ENCODE results near the gene TRIM54.
"Not testable (repeated sequence)": the region's sequence is repeated elsewhere in the genome, so short reads cannot be mapped to it uniquely, and the experiment has no call there.

The TRIM54 gene

DNA sequence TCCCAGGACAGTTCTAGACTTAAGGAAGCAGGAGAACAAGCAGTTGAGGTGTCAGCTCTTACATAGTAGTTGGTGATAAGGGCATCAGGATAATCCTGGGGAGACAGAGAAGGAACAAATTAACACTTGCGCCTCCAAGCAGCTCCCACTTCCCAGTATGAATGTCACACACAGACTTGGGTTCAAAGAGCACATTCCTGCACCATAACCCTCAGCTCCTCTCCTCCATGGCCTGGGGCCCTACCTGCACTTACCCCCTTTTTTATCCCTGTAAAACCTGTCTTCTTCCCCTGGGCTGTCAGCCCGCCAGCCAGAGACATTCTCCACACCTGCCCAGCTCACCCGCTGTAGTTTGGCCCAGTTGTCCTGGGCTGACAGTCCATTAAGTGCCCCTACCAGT is 29.9 kb downstream of the TRIM54 start:
- no peak for TF ChIP-seq JUND (IDR thresholded peaks at IDR 0.05; ENCODE audit: low read depth)
- DNase-seq (ENCODE audit: low read depth in 1 of 2, low spot score in 1 of 2): no peak
- in situ Hi-C loops (cut with HindIII; ENCODE audit: low pct_unique_long_range_greater_than_20kb, low sequenced_read_pairs): no loop called here

DNA sequence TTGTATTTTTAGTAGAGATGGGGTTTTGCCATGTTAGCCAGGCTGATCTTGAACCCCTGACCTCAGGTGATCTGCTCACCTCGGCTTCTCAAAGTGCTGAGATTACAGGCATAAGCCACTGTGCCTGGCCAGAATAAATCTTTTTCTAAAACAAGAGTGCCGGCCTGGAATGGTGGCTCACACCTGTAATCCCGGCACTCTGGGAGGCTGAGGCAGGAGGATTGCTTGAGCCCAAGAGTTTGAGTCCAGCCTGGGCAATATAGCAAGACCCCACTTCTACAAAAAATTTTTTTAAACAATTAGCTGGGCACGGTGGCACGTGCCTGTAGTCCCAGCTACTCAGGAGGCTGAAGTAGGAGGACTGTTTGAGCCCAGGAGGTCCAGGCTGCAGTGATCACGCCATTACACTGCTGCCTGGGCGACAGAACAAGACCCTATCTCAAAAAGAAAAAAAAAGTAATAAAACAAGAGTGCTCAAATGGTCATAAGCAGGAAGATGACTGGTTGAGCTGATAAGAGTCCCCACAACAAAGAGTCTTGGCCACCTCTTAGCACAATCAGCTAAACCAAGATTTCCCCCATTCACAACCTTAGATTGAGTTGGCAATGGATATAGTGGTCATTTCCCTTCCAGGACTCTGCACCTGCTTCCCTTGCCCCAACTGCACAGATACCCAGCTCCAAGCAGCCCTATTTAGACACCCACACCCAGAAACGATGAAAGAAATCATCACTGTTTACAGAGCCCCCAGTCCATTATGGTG is 31.8 kb downstream of the TRIM54 start:
- TF ChIP-seq JUND (IDR thresholded peaks at IDR 0.05; ENCODE audit: low read depth): no peak
- no peak for DNase-seq (ENCODE audit: low read depth in 1 of 2, low spot score in 1 of 2)
- in situ Hi-C loops (cut with HindIII; ENCODE audit: low pct_unique_long_range_greater_than_20kb, low sequenced_read_pairs): no loop called here

DNA sequence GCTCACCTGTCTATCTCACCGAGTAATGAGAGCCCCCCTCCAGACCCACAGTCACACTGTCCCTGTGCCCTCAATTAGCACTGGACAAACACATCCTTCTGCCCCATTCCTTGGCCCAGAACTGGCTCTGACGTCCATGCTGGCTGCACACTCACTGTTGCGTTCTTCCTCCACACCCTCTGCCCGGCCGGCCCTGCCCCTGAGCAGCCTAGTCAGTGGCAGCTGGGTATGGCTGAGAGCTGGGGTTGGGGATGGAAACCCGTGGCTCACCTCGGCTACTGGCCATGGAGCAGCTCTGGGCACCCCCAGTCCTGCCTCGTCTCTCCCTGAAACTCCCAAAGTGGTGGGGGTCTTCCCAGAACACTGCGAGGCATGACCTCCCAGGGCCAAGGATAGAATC is 32.5 kb downstream of the TRIM54 start:
- in situ Hi-C loops (cut with HindIII; ENCODE audit: low pct_unique_long_range_greater_than_20kb, low sequenced_read_pairs): no loop called here
- TF ChIP-seq JUND (IDR thresholded peaks at IDR 0.05; ENCODE audit: low read depth): no peak
- DNase-seq (ENCODE audit: low read depth in 1 of 2, low spot score in 1 of 2): no peak

DNA sequence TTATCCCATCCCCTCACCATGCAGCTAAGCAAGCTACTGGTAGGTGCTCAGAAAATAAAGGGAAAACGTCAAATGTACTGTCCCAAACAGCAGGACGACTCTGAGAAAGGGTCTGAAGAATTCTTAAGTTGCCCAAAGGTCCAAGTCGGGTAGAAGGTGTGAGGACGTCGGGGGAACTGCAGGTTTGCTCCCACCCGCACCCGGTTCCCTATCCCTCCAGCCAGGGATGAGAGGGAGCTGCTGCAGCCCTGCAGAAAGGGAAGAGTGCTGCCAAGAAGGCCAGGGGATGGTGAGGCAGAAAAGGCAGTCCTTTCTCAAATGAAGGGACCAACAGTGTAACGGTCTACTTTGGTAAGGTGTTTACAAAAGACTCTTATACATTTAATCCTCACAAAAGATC is 32.9 kb downstream of the TRIM54 start:
- in situ Hi-C loops (cut with HindIII; ENCODE audit: low pct_unique_long_range_greater_than_20kb, low sequenced_read_pairs): no loop called here
- no peak for TF ChIP-seq JUND (IDR thresholded peaks at IDR 0.05; ENCODE audit: low read depth)
- no peak for DNase-seq (ENCODE audit: low read depth in 1 of 2, low spot score in 1 of 2)

DNA sequence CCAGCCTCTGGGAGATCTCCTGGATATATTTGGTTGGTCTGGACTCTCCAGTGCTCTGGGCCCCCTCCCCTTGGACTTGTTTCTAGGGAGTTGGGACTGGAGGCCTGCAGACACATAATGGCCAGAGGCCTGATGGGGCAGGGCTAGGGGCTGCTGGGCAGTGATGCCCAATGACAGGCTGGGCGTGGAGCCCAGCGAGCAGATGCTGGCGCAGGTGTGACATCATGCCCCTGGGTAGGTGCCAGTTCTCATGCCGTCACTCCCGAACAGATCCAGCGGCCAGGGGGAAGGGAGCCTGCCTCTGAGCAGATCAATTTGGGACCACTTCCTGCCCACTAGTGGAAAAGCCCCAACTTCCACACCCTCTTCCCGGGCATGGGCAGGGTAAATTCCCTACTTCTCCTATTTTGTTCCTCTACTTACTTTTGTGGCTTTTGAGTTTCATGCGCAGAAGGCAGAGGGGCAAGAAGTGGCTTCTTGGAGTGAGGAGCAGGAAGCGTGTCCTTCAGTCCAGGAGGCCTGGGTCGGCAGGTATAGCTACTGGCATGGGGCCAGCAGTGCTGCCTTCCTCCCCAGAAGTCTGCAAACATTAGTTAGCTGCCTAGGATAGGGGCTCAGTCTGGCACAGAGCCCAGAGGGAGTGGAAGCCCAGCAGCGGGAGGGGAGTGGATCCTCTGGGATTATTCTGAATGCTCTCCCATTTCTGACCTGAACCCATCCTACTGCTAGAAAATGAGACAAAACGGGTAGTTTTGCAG is 34.6 kb downstream of the TRIM54 start:
- TF ChIP-seq JUND (IDR thresholded peaks at IDR 0.05; ENCODE audit: low read depth): no peak
- no peak for DNase-seq (ENCODE audit: low read depth in 1 of 2, low spot score in 1 of 2)
- in situ Hi-C loops (cut with HindIII; ENCODE audit: low pct_unique_long_range_greater_than_20kb, low sequenced_read_pairs): no loop called here

DNA sequence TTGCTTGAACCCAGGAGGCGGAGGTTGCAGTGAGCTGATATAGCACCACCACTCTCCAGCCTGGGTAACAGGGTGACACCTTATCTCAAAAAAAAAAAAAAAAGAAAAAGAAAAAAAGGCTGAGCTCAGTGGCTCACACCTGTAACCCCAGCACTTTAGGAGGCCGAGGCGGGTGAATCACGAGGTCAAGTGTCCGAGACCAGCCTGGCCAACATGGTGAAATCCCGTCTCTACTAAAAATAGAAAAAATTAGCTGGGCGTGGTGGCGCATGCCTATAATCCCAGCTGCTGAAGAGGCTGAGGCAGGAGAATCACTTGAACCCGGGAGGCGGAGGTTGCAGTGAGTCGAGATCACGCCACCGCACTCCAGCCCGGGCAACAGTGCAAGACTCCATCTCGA is 37.6 kb downstream of the TRIM54 start:
- in situ Hi-C loops (cut with HindIII; ENCODE audit: low pct_unique_long_range_greater_than_20kb, low sequenced_read_pairs): not testable (repeated sequence)

DNA sequence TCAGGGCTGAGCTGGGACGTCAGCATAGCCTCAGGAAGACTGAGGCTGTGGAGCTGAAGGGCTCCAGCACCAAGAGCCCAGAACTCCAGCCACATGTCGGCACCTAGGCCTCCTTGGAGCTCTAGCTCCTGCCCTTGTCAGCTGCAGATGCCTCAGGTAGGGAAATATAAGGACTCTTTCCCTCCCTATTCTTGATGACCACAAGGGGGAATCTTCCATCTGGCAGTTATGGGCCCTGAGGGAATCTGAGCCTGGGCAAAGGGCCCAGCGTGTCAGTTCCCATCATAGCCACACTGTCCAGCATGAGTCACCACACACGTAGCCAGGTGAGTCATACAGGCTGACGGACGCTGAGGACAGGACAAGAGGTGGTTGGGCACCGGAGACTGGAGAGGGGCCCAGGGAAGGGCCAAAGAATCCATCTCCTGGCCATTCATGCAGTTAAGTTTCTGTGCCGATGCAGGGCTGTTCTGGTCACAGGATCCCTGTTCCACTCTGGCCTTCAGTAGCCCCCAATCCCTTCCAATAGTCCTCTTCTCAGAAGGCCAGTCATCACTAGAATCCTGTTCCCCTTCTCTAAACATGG is 38.8 kb downstream of the TRIM54 start:
- TF ChIP-seq JUND (IDR thresholded peaks at IDR 0.05; ENCODE audit: low read depth): peak; percentile 70; the same call in 1 of the 2 replicates
- DNase-seq (ENCODE audit: low read depth in 1 of 2, low spot score in 1 of 2): peak; percentile 35 to 93
- in situ Hi-C loops (cut with HindIII; ENCODE audit: low pct_unique_long_range_greater_than_20kb, low sequenced_read_pairs): no loop called here

More for the DNA sequence above, 37.6 kb downstream of the TRIM54 start:
- not testable (repeated sequence) for DNase-seq (ENCODE audit: low read depth in 1 of 2, low spot score in 1 of 2)

DNA sequence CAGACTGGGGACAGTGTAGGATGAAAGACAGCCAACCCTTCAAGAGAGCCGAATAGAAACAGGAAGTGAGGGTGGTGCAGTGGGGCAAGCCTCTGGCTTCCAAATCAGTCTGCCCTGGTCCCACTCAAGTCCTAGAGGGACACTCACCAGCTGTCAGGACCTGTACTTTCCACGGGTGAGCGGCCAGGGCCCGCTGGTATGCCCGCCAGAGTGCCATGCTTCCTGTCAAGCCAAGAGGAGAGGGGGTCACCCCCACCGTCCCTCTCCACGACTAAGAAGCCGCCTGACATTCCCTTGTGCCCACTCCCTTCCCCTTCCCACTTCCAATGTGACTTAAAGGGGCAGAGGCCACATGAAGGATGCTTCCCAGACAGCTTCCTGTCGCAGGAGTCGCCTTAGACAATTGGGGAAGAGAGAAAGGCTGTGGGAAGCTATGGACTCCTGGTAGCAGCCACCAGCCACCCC is 40.1 kb downstream of the TRIM54 start:
- no peak for DNase-seq (ENCODE audit: low read depth in 1 of 2, low spot score in 1 of 2)
- TF ChIP-seq JUND (IDR thresholded peaks at IDR 0.05; ENCODE audit: low read depth): no peak
- in situ Hi-C loops (cut with HindIII; ENCODE audit: low pct_unique_long_range_greater_than_20kb, low sequenced_read_pairs): no loop called here

DNA sequence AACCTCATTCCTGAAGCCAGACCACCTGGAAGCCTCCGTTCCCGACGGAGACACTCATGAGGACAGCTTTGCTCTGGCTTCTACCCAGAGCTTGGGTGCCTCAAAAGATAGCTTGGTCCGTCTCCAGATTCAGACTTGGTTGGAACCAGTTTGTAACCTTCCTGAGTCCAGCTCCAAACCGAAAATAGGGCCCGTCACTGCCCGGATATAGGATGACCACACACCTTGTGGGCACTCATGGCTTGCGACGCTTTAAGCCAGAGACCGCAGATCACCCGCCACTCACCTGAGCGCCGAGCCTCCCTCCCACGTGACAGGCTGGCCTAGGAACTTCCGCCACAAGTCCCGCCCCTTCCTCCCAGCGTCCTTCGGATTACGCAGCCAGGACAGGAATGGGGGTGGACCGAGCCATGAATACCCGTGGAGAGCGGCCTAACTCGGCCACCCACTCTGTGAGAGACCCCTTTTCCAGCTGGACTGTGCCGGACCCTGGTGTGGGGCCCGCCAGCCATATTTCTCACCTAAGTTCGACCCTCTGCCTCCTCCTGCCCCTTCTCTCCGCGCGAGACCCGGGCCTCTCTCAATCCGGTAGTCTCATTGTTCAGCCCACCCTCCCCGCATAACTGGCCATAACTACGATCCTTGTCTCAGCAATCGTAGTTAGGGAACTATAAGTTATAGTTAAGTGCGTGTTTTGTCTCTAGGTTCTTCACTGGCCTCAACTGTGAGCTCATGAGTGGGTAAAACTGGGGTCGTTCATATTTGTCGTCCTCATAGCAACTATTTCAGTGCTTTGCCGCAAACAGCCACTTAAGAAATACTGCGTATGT is 40.8 kb downstream of the TRIM54 start, which contains the start of gene MPV17:
Gene MPV17, minus strand, starts transcription at position 332 of the 830 bp plus-strand sequence. CDS start 580 bp downstream, outside the sequence.
- no peak for TF ChIP-seq JUND (IDR thresholded peaks at IDR 0.05; ENCODE audit: low read depth)
- in situ Hi-C loops (cut with HindIII; ENCODE audit: low pct_unique_long_range_greater_than_20kb, low sequenced_read_pairs): no loop called here
- peak; percentile 88 to 91 for DNase-seq (ENCODE audit: low read depth in 1 of 2, low spot score in 1 of 2)

DNA sequence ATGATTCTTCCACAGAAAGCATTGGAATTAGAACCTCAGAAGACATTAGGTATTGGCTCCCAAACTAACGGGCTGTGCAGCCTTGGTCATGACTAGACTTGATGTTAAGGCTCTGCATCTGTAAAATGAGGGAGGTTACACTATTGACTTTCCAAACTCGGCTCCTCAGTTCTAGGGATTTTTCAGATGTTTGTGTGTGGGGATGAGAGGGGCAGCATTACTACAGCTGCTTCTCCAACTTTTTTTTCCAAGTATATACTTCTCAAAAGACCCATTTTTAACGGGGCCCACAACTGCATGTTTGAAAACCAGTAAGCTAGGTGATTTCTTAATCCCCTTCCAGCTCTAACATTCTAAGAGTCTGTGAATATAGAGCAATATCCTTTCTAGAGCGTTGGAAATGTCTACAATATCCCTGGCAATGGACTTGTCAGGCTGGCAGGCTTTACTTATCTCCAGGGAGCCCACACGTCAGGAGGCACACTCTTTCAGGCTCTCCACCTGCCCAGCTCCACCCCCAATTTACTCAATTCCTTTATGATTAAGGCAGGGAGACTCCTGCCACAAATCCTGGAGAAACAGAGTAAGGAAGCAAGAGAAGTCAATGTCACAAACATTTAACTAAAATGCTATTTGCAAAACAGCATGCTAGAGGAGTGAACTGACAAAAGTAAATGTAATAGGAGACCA is 41.5 kb downstream of the TRIM54 start:
- in situ Hi-C loops (cut with HindIII; ENCODE audit: low pct_unique_long_range_greater_than_20kb, low sequenced_read_pairs): no loop called here
- no peak for DNase-seq (ENCODE audit: low read depth in 1 of 2, low spot score in 1 of 2)
- no peak for TF ChIP-seq JUND (IDR thresholded peaks at IDR 0.05; ENCODE audit: low read depth)

DNA sequence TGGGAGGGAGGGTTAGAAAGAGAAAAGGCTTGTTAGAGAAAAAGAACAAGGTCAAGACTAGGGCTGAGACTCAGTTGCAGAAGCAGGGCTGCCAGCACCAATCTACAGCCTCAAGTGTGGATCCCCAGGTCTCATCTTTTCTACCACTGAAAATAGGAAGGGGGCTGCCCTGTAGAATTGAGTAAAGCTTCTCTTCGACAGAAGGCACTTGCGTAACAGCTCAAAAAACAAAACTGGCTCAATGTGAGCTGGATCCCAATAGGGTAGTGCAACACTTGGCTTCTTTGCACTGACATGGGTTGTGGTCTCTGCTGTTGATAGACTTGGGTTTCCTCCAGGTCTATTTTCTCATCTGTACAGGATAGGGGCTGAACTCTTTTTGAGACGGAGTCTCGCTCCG is 42.5 kb downstream of the TRIM54 start:
- no peak for TF ChIP-seq JUND (IDR thresholded peaks at IDR 0.05; ENCODE audit: low read depth)
- in situ Hi-C loops (cut with HindIII; ENCODE audit: low pct_unique_long_range_greater_than_20kb, low sequenced_read_pairs): no loop called here
- DNase-seq (ENCODE audit: low read depth in 1 of 2, low spot score in 1 of 2): no peak

DNA sequence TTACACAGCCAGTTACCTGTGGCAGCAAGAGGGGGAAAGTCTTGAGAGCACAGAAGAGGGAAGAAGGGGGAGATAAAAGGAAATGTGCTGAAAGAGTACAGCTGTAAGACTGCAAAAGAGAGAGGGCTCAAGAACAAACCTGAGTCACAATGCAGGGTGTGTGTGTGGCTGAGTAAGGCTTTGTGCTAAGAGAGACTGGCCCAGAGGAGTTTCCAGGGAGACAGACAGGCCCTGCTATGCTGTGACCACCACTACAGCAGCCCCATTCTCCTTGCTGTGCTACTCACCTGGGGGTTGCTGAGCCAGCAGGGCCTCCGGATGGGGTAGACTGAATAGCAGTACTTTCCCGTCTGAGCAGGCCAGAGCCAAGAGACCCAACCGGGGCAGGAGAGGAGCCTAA is 53.1 kb downstream of the TRIM54 start:
- DNase-seq (ENCODE audit: low read depth in 1 of 2, low spot score in 1 of 2): no peak
- TF ChIP-seq JUND (IDR thresholded peaks at IDR 0.05; ENCODE audit: low read depth): no peak
- in situ Hi-C loops (cut with HindIII; ENCODE audit: low pct_unique_long_range_greater_than_20kb, low sequenced_read_pairs): no loop called here
